HEK293 (cell line): ENCODE results near the gene RSRC1.
"Not testable (repeated sequence)": the region's sequence is repeated elsewhere in the genome, so short reads cannot be mapped to it uniquely, and the experiment has no call there.

Experiments
- CTCF ChIA-PET: fragments of 350-600 bp; formaldehyde crosslinking; extraction: SDS; loops from one replicate; lab custom pipeline; 2021; ENCODE audit warnings: antibody characterized with exemption; lab: Yijun Ruan, JAX
- POLR2A ChIA-PET: fragments of 300-600 bp; formaldehyde crosslinking; extraction: SDS; loops from one replicate; lab custom pipeline; 2020; ENCODE audit warnings: antibody characterized with exemption, inconsistent platforms; lab: Yijun Ruan, JAX
- H3K27ac ChIP-seq: fragments of 200-500 bp; sonication (Bioruptor generic); 2 replicates; pipeline ENCODE4 v1.5.1; 2014; ENCODE audit warnings: low read depth, low read length, control low read depth, inconsistent platforms; ENCODE audit errors: extremely low read depth
- H3K36me3 ChIP-seq, 2 experiments: fragments of 200-500 bp in 1 of 2; sonication (Bioruptor generic) in 1 of 2; 1 replicate in 1 of 2; 2 replicates in 1 of 2; pipeline ENCODE4 v1.5.1; 2014 to 2017; ENCODE audit warnings: inconsistent platforms in 2 of 2, low read length in 2 of 2; ENCODE audit not compliant: control insufficient read depth in 2 of 2, insufficient read depth in 1 of 2
- H3K4me1 ChIP-seq: fragments of 200-500 bp; sonication (Bioruptor generic); 2 replicates; pipeline ENCODE4 v1.5.1; 2014; ENCODE audit warnings: mild to moderate bottlenecking, low read length, inconsistent platforms; ENCODE audit not compliant: control insufficient read depth, insufficient read depth
- H3K4me3 ChIP-seq: 2 replicates; pipeline ENCODE4 v1.5.1; 2011; ENCODE audit warnings: low read depth, mild to moderate bottlenecking, control low read depth, low read length, moderate library complexity
- H3K9me3 ChIP-seq: fragments of 200-500 bp; sonication (Bioruptor generic); 2 replicates; pipeline ENCODE4 v1.5.1; 2014; ENCODE audit warnings: low read depth, low read length, inconsistent platforms; ENCODE audit not compliant: control insufficient read depth, insufficient read depth
- GLI4 ChIP-seq: fragments of 450-650 bp; formaldehyde crosslinking; IDR thresholded peaks from 2 replicates; pipeline ENCODE4 v1.5.1; 2016; ENCODE audit warnings: missing biosample characterization, missing genetic modification characterization
- HOXD13 ChIP-seq: sonication (generic); formaldehyde crosslinking; IDR thresholded peaks from 2 replicates; pipeline ENCODE4 v1.8.0; 2022; ENCODE audit warnings: missing genetic modification reagents, borderline replicate concordance
- KLF8 ChIP-seq: fragments of 450-650 bp; formaldehyde crosslinking; IDR thresholded peaks from 2 replicates; pipeline ENCODE4 v1.5.1; 2016; ENCODE audit warnings: missing biosample characterization, missing genetic modification characterization
- OVOL3 ChIP-seq: fragments of 450-650 bp; formaldehyde crosslinking; IDR thresholded peaks from 2 replicates; pipeline ENCODE4 v1.5.1; 2016; ENCODE audit warnings: missing biosample characterization, missing genetic modification characterization
- SCRT1 ChIP-seq: fragments of 450-650 bp; formaldehyde crosslinking; IDR thresholded peaks from 2 replicates; pipeline ENCODE4 v1.5.1; 2016; ENCODE audit warnings: missing biosample characterization, missing genetic modification characterization, borderline replicate concordance
- SCRT2 ChIP-seq: fragments of 450-650 bp; formaldehyde crosslinking; IDR thresholded peaks from 2 replicates; pipeline ENCODE4 v1.5.1; 2016; ENCODE audit warnings: missing biosample characterization, missing genetic modification characterization
- ZFP69B ChIP-seq: fragments of 450-650 bp; formaldehyde crosslinking; IDR thresholded peaks from 2 replicates; pipeline ENCODE4 v1.5.1; 2016; ENCODE audit warnings: missing biosample characterization, missing genetic modification characterization
- ZIC2 ChIP-seq: fragments of 450-650 bp; formaldehyde crosslinking; IDR thresholded peaks from 2 replicates; pipeline ENCODE4 v1.5.1; 2016; ENCODE audit warnings: missing biosample characterization, missing genetic modification characterization
- ZNF202 ChIP-seq: fragments of 450-650 bp; formaldehyde crosslinking; IDR thresholded peaks from 2 replicates; pipeline ENCODE4 v1.5.1; 2016; ENCODE audit warnings: missing biosample characterization, missing genetic modification characterization, borderline replicate concordance
- ZNF223 ChIP-seq: fragments of 450-650 bp; formaldehyde crosslinking; IDR thresholded peaks from 2 replicates; pipeline ENCODE4 v1.5.1; 2016; ENCODE audit warnings: missing biosample characterization, missing genetic modification characterization
- ZNF23 ChIP-seq: fragments of 450-650 bp; formaldehyde crosslinking; IDR thresholded peaks from 2 replicates; pipeline ENCODE4 v1.5.1; 2016; ENCODE audit warnings: missing biosample characterization, missing genetic modification characterization, borderline replicate concordance
- ZNF514 ChIP-seq: fragments of 450-650 bp; formaldehyde crosslinking; IDR thresholded peaks from 2 replicates; pipeline ENCODE4 v1.5.1; 2016; ENCODE audit warnings: missing biosample characterization, missing genetic modification characterization
- ZNF530 ChIP-seq: fragments of 450-650 bp; formaldehyde crosslinking; IDR thresholded peaks from 2 replicates; pipeline ENCODE4 v1.5.1; 2016; ENCODE audit warnings: low read depth, missing biosample characterization, missing genetic modification characterization
- ZNF555 ChIP-seq: fragments of 450-650 bp; formaldehyde crosslinking; conservative IDR thresholded peaks from 2 replicates; pipeline ENCODE4 v1.5.1; 2017; ENCODE audit warnings: missing biosample characterization, mild to moderate bottlenecking, missing genetic modification characterization, inconsistent platforms
- ZNF571 ChIP-seq: fragments of 450-650 bp; formaldehyde crosslinking; IDR thresholded peaks from 2 replicates; pipeline ENCODE4 v1.5.0; 2017; ENCODE audit warnings: missing biosample characterization, missing genetic modification characterization
- ZNF629 ChIP-seq: fragments of 450-650 bp; formaldehyde crosslinking; IDR thresholded peaks from 2 replicates; pipeline ENCODE4 v1.5.1; 2017; ENCODE audit warnings: missing biosample characterization, missing genetic modification characterization
- ZNF645 ChIP-seq: fragments of 450-650 bp; formaldehyde crosslinking; IDR thresholded peaks from 2 replicates; pipeline ENCODE4; 2016; ENCODE audit warnings: missing biosample characterization, missing genetic modification characterization
- ZNF701 ChIP-seq: fragments of 450-650 bp; formaldehyde crosslinking; IDR thresholded peaks from 2 replicates; pipeline ENCODE4 v1.5.1; 2016; ENCODE audit warnings: missing biosample characterization, missing genetic modification characterization
- ZNF76 ChIP-seq: fragments of 450-650 bp; formaldehyde crosslinking; IDR thresholded peaks from 2 replicates; pipeline ENCODE4; 2016; ENCODE audit warnings: low read depth, missing biosample characterization, missing genetic modification characterization, borderline replicate concordance

Gene RSRC1

GRCh38 chr3:158109804-158110657 is at the start of gene RSRC1 (continued):
- TF ChIP-seq HOXD13 (CRISPR knock-in tag) = no peak
- no peak for TF ChIP-seq ZNF202 (tag by site-specific recombination)
- TF ChIP-seq ZNF629 (tag by site-specific recombination) = peak; percentile 71
- TF ChIP-seq ZNF76 (tag by site-specific recombination) = peak; percentile 14; the same call in 1 of the 2 replicates

GRCh38 chr3:158065574-158065973 is 44.3 kb upstream of the RSRC1 start:
- H3K4me1 ChIP-seq, H3K9me3 ChIP-seq, H3K36me3 ChIP-seq, CTCF ChIA-PET, POLR2A ChIA-PET, H3K27ac ChIP-seq, H3K4me3 ChIP-seq: not testable (repeated sequence)
- TF ChIP-seq SCRT2 (peak; percentile 65), SCRT1 (tag by site-specific recombination) (peak; percentile 53; the same call in 1 of the 2 replicates)

GRCh38 chr3:158072790-158073189 is 37.1 kb upstream of the RSRC1 start:
- Histone ChIP-seq H3K4me1 (no peaks in the 10 kb centered on the region), H3K9me3 (no peaks in the 10 kb centered on the region), H3K4me3 (no peak overlapping the region), H3K27ac (no peak overlapping the region), H3K36me3 (no peaks in the 10 kb centered on the region)
- POLR2A ChIA-PET = no interaction called here
- TF ChIP-seq ZNF645 (tag by site-specific recombination) (no peak), ZNF514 (no peak), ZNF701 (tag by site-specific recombination) (no peak)
- CTCF ChIA-PET = no interaction called here

- Histone ChIP-seq H3K9me3 (no peaks in the 10 kb centered on the region), H3K4me3 (no peak overlapping the region), H3K27ac (no peak overlapping the region), H3K4me1 (no peaks in the 10 kb centered on the region), H3K36me3 (no peaks in the 10 kb centered on the region)
- POLR2A ChIA-PET = no interaction called here
- CTCF ChIA-PET = interaction anchor here (0.6 to 0.7 kb wide), 2 partner anchors 454 to 457 kb away, joined by 3 read pairs; no protein-coding TSS in a partner anchor
- TF ChIP-seq ZNF555 (tag by site-specific recombination) = no peak
- no peak for TF ChIP-seq ZNF223 (tag by site-specific recombination)
- no peak for TF ChIP-seq ZNF23 (tag by site-specific recombination)
- no peak for TF ChIP-seq ZIC2
- no peak for TF ChIP-seq ZNF530
- TF ChIP-seq GLI4 = no peak
- TF ChIP-seq ZFP69B (tag by site-specific recombination) = no peak
- no peak for TF ChIP-seq KLF8 (tag by site-specific recombination)
- no peak for TF ChIP-seq OVOL3 (tag by site-specific recombination)
- TF ChIP-seq ZNF571 (tag by site-specific recombination) = no peak
Measured at GRCh38 chr3:158074591-158074990, 35.3 kb upstream of the RSRC1 start.
